HG02870 (cell line): ENCODE data around the gene LCN6.
"Not testable (repeated sequence)": the region's sequence is repeated elsewhere in the genome, so short reads cannot be mapped to it uniquely, and the experiment has no call there.

Experiments
- ATAC-seq: cut with Tn5 transposase; IDR thresholded peaks from one replicate; pipeline ENCODE4 v1.9.1; 2021; ENCODE audit warnings: mild to moderate bottlenecking, moderate library complexity; ENCODE audit not compliant: unreplicated experiment

Gene LCN6

GRCh38 chr9:136760834-136761544 is 12.7 kb upstream of the LCN6 start:
- ATAC-seq = not testable (repeated sequence)

GRCh38 chr9:136760424-136760823 is 12.1 kb upstream of the LCN6 start:
- no peak for ATAC-seq

- ATAC-seq = no peak
Measured at GRCh38 chr9:136759436-136760325, 11.4 kb upstream of the LCN6 start.

GRCh38 chr9:136759001-136759400 is 10.7 kb upstream of the LCN6 start:
- no peak for ATAC-seq

- no peak for ATAC-seq
Measured at GRCh38 chr9:136757751-136758140, 9.4 kb upstream of the LCN6 start.

GRCh38 chr9:136757328-136757727 is 9.0 kb upstream of the LCN6 start:
- ATAC-seq = no peak

GRCh38 chr9:136756836-136757235 is 8.5 kb upstream of the LCN6 start:
- ATAC-seq = no peak

GRCh38 chr9:136756134-136756438 is 7.8 kb upstream of the LCN6 start:
- no peak for ATAC-seq

- ATAC-seq = not testable (repeated sequence)
Measured at GRCh38 chr9:136755302-136756133, 7.2 kb upstream of the LCN6 start.

- ATAC-seq = no peak
Measured at GRCh38 chr9:136754626-136755301, 6.4 kb upstream of the LCN6 start.

- ATAC-seq = no peak
Measured at GRCh38 chr9:136754059-136754572, 5.8 kb upstream of the LCN6 start.

GRCh38 chr9:136753371-136754058 is 5.2 kb upstream of the LCN6 start:
- ATAC-seq = no peak

- ATAC-seq = no peak
Measured at GRCh38 chr9:136751814-136752213, 3.5 kb upstream of the LCN6 start.

- ATAC-seq = no peak
Measured at GRCh38 chr9:136751244-136751643, 2.9 kb upstream of the LCN6 start.

GRCh38 chr9:136750526-136750925 is 2.2 kb upstream of the LCN6 start:
- no peak for ATAC-seq

- no peak for ATAC-seq
Measured at GRCh38 chr9:136748666-136749611, 614 bp upstream of the LCN6 start.

GRCh38 chr9:136747161-136748060 is 914 bp downstream of the LCN6 start:
- ATAC-seq = no peak

- ATAC-seq = no peak
Measured at GRCh38 chr9:136746621-136747020, 1.7 kb downstream of the LCN6 start.
